Neural cell (in vitro differentiated cells): ENCODE measurements around the gene AK3.
"Not testable (repeated sequence)": the region's sequence is repeated elsewhere in the genome, so short reads cannot be mapped to it uniquely, and the experiment has no call there.

Experiments used
- EP300 ChIP-seq: fragments of 450-650 bp; conservative IDR thresholded peaks from 2 replicates; pipeline ENCODE4 v1.6.1; 2014; ENCODE audit warnings: antibody characterized with exemption, mild to moderate bottlenecking, moderate library complexity; ENCODE audit not compliant: poor library complexity, severe bottlenecking
- EZH2 ChIP-seq: fragments of 200-600, 300-800 bp; shearing (Covaris generic), sonication (generic); IDR thresholded peaks from 2 replicates; pipeline ENCODE4 v1.6.1; 2014; ENCODE audit warnings: antibody characterized with exemption, low read length, borderline replicate concordance, mild to moderate bottlenecking; ENCODE audit not compliant: insufficient read depth, poor library complexity, severe bottlenecking
- POLR2AphosphoS5 ChIP-seq: IDR thresholded peaks from 2 replicates; pipeline ENCODE4 v1.6.1; 2012
- TF ChIP-seq, protein P1 (sequence below): IDR thresholded peaks from 2 replicates; pipeline ENCODE4 v1.6.1; 2012; ENCODE audit warnings: borderline replicate concordance
- TF ChIP-seq, protein P2 (sequence below): fragments of 450-650 bp; IDR thresholded peaks from 2 replicates; pipeline ENCODE4 v1.5.1; 2014; ENCODE audit warnings: antibody characterized with exemption, mild to moderate bottlenecking, moderate library complexity; ENCODE audit not compliant: poor library complexity, severe bottlenecking

DNA sequence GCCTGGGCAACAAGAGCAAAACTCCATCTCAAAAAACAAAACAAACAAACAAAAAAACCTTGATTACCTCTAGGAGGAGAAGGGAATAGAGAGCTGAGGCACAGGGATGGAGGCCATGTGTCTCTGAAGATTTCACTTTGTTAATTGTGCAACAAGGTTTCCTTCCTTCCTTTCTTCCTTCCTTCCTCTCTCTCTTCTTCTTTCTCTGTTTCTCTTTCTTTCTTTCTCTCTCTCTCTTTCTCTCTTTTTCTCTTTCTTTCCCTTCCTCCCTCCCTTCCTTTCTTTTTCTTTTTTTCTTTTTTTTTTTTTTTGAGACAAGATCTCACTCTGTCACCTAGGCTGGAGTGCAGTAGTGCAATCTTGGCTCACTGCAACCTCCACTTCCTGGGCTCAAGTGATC, 13.5 kb upstream of the AK3 start:
- TF ChIP-seq, protein P1, sequence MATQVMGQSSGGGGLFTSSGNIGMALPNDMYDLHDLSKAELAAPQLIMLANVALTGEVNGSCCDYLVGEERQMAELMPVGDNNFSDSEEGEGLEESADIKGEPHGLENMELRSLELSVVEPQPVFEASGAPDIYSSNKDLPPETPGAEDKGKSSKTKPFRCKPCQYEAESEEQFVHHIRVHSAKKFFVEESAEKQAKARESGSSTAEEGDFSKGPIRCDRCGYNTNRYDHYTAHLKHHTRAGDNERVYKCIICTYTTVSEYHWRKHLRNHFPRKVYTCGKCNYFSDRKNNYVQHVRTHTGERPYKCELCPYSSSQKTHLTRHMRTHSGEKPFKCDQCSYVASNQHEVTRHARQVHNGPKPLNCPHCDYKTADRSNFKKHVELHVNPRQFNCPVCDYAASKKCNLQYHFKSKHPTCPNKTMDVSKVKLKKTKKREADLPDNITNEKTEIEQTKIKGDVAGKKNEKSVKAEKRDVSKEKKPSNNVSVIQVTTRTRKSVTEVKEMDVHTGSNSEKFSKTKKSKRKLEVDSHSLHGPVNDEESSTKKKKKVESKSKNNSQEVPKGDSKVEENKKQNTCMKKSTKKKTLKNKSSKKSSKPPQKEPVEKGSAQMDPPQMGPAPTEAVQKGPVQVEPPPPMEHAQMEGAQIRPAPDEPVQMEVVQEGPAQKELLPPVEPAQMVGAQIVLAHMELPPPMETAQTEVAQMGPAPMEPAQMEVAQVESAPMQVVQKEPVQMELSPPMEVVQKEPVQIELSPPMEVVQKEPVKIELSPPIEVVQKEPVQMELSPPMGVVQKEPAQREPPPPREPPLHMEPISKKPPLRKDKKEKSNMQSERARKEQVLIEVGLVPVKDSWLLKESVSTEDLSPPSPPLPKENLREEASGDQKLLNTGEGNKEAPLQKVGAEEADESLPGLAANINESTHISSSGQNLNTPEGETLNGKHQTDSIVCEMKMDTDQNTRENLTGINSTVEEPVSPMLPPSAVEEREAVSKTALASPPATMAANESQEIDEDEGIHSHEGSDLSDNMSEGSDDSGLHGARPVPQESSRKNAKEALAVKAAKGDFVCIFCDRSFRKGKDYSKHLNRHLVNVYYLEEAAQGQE, result not testable (repeated sequence)
- TF ChIP-seq, protein P2, sequence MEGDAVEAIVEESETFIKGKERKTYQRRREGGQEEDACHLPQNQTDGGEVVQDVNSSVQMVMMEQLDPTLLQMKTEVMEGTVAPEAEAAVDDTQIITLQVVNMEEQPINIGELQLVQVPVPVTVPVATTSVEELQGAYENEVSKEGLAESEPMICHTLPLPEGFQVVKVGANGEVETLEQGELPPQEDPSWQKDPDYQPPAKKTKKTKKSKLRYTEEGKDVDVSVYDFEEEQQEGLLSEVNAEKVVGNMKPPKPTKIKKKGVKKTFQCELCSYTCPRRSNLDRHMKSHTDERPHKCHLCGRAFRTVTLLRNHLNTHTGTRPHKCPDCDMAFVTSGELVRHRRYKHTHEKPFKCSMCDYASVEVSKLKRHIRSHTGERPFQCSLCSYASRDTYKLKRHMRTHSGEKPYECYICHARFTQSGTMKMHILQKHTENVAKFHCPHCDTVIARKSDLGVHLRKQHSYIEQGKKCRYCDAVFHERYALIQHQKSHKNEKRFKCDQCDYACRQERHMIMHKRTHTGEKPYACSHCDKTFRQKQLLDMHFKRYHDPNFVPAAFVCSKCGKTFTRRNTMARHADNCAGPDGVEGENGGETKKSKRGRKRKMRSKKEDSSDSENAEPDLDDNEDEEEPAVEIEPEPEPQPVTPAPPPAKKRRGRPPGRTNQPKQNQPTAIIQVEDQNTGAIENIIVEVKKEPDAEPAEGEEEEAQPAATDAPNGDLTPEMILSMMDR, result not testable (repeated sequence)
- not testable (repeated sequence) for TF ChIP-seq EP300, EZH2, POLR2AphosphoS5
